Measurements from ENCODE around the gene PTTG2. TPM values are rescaled to one million over a fixed set of nuclear protein-coding genes. Genes with fewer than 3 reads are reported as not detected.

Gene PTTG2
- polyA plus RNA-seq, 1 experiment, result not detected

- DNase-seq (ENCODE audit: low read depth), result no peak
- ChIA-PET POLR2A (no interaction called here), CTCF (no interaction called here)
These were observed 41.7 kb downstream of the PTTG2 start for GRCh38 chr4:38001927-38002326.

GRCh38 chr4:38002451-38003071 is 42.4 kb downstream of the PTTG2 start:
- Histone ChIP-seq H3K27me3 (ENCODE audit: control insufficient read depth, insufficient read depth, low read length) (no peaks in the 10 kb centered on the region), H3K36me3 (ENCODE audit: control insufficient read depth, insufficient read depth, low read length) (no peaks in the 10 kb centered on the region), H3K4me3 (ENCODE audit: low read depth, low read length) (no peak overlapping the region)
- DNase-seq (ENCODE audit: low read depth), result no peak
- no peak for TF ChIP-seq CTCF (IDR thresholded peaks at IDR 0.05; ENCODE audit: insufficient read depth, low read depth, low read length)
- ChIA-PET POLR2A (no interaction called here), CTCF (no interaction called here)

More at GRCh38 chr4:38001927-38002326, 41.7 kb downstream of the PTTG2 start:
- H3K27me3 ChIP-seq (ENCODE audit: control insufficient read depth, insufficient read depth, low read length), result no peaks in the 10 kb centered on the region
- H3K4me3 ChIP-seq (ENCODE audit: low read depth, low read length), result no peak overlapping the region
- no peaks in the 10 kb centered on the region for H3K36me3 ChIP-seq (ENCODE audit: control insufficient read depth, insufficient read depth, low read length)
- no peak for TF ChIP-seq CTCF (IDR thresholded peaks at IDR 0.05; ENCODE audit: insufficient read depth, low read depth, low read length)

GRCh38 chr4:38003102-38003501 is 42.9 kb downstream of the PTTG2 start:
- H3K36me3 ChIP-seq (ENCODE audit: control insufficient read depth, insufficient read depth, low read length), result no peaks in the 10 kb centered on the region
- DNase-seq (ENCODE audit: low read depth), result no peak
- TF ChIP-seq CTCF (IDR thresholded peaks at IDR 0.05; ENCODE audit: insufficient read depth, low read depth, low read length), result no peak
- H3K27me3 ChIP-seq (ENCODE audit: control insufficient read depth, insufficient read depth, low read length), result no peaks in the 10 kb centered on the region
- ChIA-PET CTCF (interaction anchor here (0.8 to 1.1 kb wide), 2 partner anchors 12 to 199 kb away, joined by 3 read pairs; no protein-coding TSS in a partner anchor), POLR2A (no interaction called here)
- no peak overlapping the region for H3K4me3 ChIP-seq (ENCODE audit: low read depth, low read length)

- no peak for TF ChIP-seq CTCF (IDR thresholded peaks at IDR 0.05; ENCODE audit: insufficient read depth, low read depth, low read length)
- no peaks in the 10 kb centered on the region for H3K36me3 ChIP-seq (ENCODE audit: control insufficient read depth, insufficient read depth, low read length)
- no peak for DNase-seq (ENCODE audit: low read depth)
- H3K27me3 ChIP-seq (ENCODE audit: control insufficient read depth, insufficient read depth, low read length), result no peaks in the 10 kb centered on the region
- POLR2A ChIA-PET, result no interaction called here
- CTCF ChIA-PET, result interaction anchor here (0.6 to 1.1 kb wide), 4 partner anchors 12 to 350 kb away, joined by 3 read pairs; no protein-coding TSS in a partner anchor
- no peak overlapping the region for H3K4me3 ChIP-seq (ENCODE audit: low read depth, low read length)
These were observed 43.4 kb downstream of the PTTG2 start for GRCh38 chr4:38003628-38004027.

GRCh38 chr4:38004062-38004461 is 43.9 kb downstream of the PTTG2 start:
- ChIA-PET CTCF (interaction anchor here (0.6 to 1.1 kb wide), 4 partner anchors 11 to 351 kb away, joined by 3 read pairs; no protein-coding TSS in a partner anchor), POLR2A (no interaction called here)
- H3K4me3 ChIP-seq (ENCODE audit: low read depth, low read length), result no peak overlapping the region
- TF ChIP-seq CTCF (IDR thresholded peaks at IDR 0.05; ENCODE audit: insufficient read depth, low read depth, low read length), result no peak
- H3K36me3 ChIP-seq (ENCODE audit: control insufficient read depth, insufficient read depth, low read length), result no peaks in the 10 kb centered on the region
- no peak for DNase-seq (ENCODE audit: low read depth)
- no peaks in the 10 kb centered on the region for H3K27me3 ChIP-seq (ENCODE audit: control insufficient read depth, insufficient read depth, low read length)
